ENCODE data around the gene POMT1. TPM values are rescaled to one million over a fixed set of nuclear protein-coding genes. Genes with fewer than 3 reads are reported as not detected.

POMT1 gene
- total and polyA plus RNA-seq, 2 of the 8 experiments (the other 6 are each of a cell fraction or from before 2014, with no cell fraction given): 22.3 to 33.2 TPM

DNA sequence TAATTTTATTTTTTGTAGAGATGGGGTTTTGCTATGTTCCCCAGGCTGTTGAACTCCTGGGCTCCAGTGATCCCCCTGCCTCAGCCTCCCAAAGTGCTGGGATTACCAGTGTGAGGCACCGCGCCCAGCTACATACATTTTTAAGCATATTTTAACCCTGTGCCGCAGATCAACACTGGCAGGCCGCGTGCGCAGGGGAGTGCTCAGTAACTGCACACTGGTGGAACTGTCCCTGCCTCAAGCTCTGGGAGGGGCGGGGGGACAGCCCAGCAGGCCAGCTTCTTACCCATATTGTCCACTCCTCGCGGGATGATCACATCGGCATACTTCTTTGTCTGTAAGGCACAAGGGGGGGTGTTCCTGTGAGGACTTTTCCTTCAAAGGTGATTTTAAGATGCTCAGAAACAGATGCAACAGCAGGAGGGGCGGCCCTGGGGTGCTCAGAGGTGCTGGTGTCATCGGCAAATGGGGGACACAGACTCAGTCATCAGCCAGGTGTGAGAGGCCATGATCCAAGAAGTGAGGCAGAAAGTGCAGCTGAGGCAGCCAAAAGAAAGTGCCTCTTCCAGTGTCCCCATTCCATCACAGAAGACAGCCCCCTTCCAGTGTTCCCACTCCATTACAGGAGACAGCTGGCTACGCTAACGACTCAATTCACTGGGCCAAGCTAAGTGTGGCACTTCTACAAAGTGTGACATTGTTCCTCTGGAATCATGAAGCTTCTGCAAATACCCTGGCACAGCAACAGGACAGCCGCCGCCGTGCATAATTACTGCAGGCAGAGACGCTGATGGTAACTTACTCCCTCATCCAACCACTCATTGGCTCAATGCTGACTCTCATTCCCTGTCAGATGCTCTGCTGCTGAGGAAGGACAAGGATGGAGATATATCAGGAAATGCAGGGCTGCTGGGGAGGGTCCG, 23.2 kb downstream of the POMT1 start (continued):
- no peak for TF ChIP-seq NANOG (IDR thresholded peaks at IDR 0.05; ENCODE audit: insufficient read depth, low read depth, low read length, poor library complexity, severe bottlenecking)
- no peak for TF ChIP-seq MAX (IDR thresholded peaks at IDR 0.05)
